OCI-LY7 (cell line): ENCODE data around the gene SYNGR3.

ENCODE experiments used
- CTCF ChIP-seq: fragments of 200-600 bp; sonication (generic); conservative IDR thresholded peaks from 2 replicates; pipeline ENCODE4 v1.5.1; 2014; ENCODE audit warnings: mild to moderate bottlenecking, antibody characterized with exemption, low read length, moderate library complexity, mixed read lengths
- EZH2phosphoT487 ChIP-seq: fragments of 200-600 bp; sonication (generic); IDR thresholded peaks from 2 replicates; pipeline ENCODE4 v1.6.1; 2018; ENCODE audit warnings: low read depth, borderline replicate concordance, mild to moderate bottlenecking, mixed run types, antibody characterized with exemption, low read length, moderate library complexity, mixed read lengths

DNA sequence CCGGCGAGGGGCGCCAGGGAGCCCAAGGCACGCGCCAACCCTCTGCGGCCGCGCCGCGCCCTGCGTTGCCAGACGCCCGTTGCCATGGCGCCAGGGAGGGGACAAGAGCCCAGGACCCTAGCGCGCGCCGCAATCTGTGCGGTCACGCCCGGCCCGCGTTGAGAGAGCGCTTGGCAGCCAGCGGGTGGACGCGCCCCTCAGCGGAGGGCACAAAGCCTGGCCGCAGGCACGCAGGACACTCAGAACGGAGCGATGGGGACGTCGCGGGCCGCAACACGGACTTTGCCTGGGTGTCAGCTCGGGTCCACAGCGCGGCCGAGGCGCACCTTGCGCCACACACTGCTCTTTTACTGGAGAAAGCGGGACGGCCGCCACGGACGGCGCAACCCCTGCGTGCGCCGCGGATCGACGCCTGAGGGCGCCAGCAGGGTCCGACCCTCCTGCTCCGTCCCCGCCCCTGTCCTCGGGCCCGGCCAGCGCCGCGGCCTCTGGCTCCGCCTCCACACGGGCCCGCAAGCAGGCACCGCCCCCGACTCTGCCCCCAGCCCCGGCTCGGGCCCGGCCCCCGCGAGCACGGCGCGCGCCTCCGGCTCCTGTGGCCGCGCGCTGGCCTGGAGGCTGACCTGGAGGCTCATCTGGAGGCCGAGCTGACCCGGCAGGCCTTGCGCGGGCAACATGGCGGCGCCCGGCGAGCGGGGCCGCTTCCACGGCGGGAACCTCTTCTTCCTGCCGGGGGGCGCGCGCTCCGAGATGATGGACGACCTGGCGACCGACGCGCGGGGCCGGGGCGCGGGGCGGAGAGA lies 6.0 kb upstream of the SYNGR3 start, which contains the start of gene GFER:
- TF ChIP-seq EZH2phosphoT487 (no peak), CTCF (peak; percentile 59; the same call in 1 of the 2 replicates)
